HEK293 (cell line): Measurements from ENCODE around the gene TRIM23.

Experiments
- EGR2 ChIP-seq: fragments of 450-650 bp; formaldehyde crosslinking; IDR thresholded peaks from 2 replicates; pipeline ENCODE4 v1.5.1; 2016; ENCODE audit warnings: low read depth, missing biosample characterization, missing genetic modification characterization
- FEZF1 ChIP-seq: fragments of 450-650 bp; formaldehyde crosslinking; IDR thresholded peaks from 2 replicates; pipeline ENCODE4 v1.5.1; 2016; ENCODE audit warnings: missing biosample characterization, missing genetic modification characterization
- HOXD13 ChIP-seq: sonication (generic); formaldehyde crosslinking; IDR thresholded peaks from 2 replicates; pipeline ENCODE4 v1.8.0; 2022; ENCODE audit warnings: missing genetic modification reagents, borderline replicate concordance
- IKZF3 ChIP-seq: fragments of 450-650 bp; IDR thresholded peaks from 2 replicates; pipeline ENCODE4 v1.5.0; 2018; ENCODE audit warnings: missing biosample characterization, mild to moderate bottlenecking, missing genetic modification characterization, moderate library complexity
- KLF8 ChIP-seq: fragments of 450-650 bp; formaldehyde crosslinking; IDR thresholded peaks from 2 replicates; pipeline ENCODE4 v1.5.1; 2016; ENCODE audit warnings: missing biosample characterization, missing genetic modification characterization
- PRDM4 ChIP-seq: fragments of 450-650 bp; formaldehyde crosslinking; IDR thresholded peaks from 2 replicates; pipeline ENCODE4 v1.5.1; 2017; ENCODE audit warnings: missing biosample characterization, missing genetic modification characterization
- SP3 ChIP-seq: fragments of 450-650 bp; formaldehyde crosslinking; IDR thresholded peaks from 2 replicates; pipeline ENCODE4 v1.5.1; 2016; ENCODE audit warnings: missing biosample characterization, missing genetic modification characterization
- ZBTB49 ChIP-seq: fragments of 450-650 bp; formaldehyde crosslinking; IDR thresholded peaks from 2 replicates; pipeline ENCODE4 v1.5.1; 2016; ENCODE audit warnings: missing biosample characterization, missing genetic modification characterization, low read depth
- ZFHX2 ChIP-seq: fragments of 450-650 bp; formaldehyde crosslinking; conservative IDR thresholded peaks from 2 replicates; pipeline ENCODE4 v1.5.1; 2016; ENCODE audit warnings: missing biosample characterization, missing genetic modification characterization
- ZFP3 ChIP-seq: fragments of 450-650 bp; formaldehyde crosslinking; IDR thresholded peaks from 2 replicates; pipeline ENCODE4 v1.5.1; 2016; ENCODE audit warnings: low read depth, missing biosample characterization, missing genetic modification characterization
- ZNF175 ChIP-seq: fragments of 450-650 bp; formaldehyde crosslinking; IDR thresholded peaks from 2 replicates; pipeline ENCODE4 v1.5.1; 2016; ENCODE audit warnings: missing biosample characterization, missing genetic modification characterization
- ZNF341 ChIP-seq: fragments of 450-650 bp; formaldehyde crosslinking; IDR thresholded peaks from 2 replicates; pipeline ENCODE4; 2016; ENCODE audit warnings: low read depth, missing biosample characterization, missing genetic modification characterization
- ZNF350 ChIP-seq: fragments of 450-650 bp; formaldehyde crosslinking; IDR thresholded peaks from 2 replicates; pipeline ENCODE4 v1.5.0; 2017; ENCODE audit warnings: missing biosample characterization, mild to moderate bottlenecking, missing genetic modification characterization
- ZNF354C ChIP-seq: fragments of 450-650 bp; formaldehyde crosslinking; IDR thresholded peaks from 2 replicates; pipeline ENCODE4 v1.5.1; 2016; ENCODE audit warnings: missing biosample characterization, missing genetic modification characterization, low read depth, borderline replicate concordance
- ZNF571 ChIP-seq: fragments of 450-650 bp; formaldehyde crosslinking; IDR thresholded peaks from 2 replicates; pipeline ENCODE4 v1.5.0; 2017; ENCODE audit warnings: missing biosample characterization, missing genetic modification characterization
- ZNF623 ChIP-seq: fragments of 450-650 bp; formaldehyde crosslinking; IDR thresholded peaks from 2 replicates; pipeline ENCODE4 v1.5.1; 2016; ENCODE audit warnings: missing biosample characterization, missing genetic modification characterization
- ZNF654 ChIP-seq: fragments of 450-650 bp; formaldehyde crosslinking; IDR thresholded peaks from 2 replicates; pipeline ENCODE4 v1.5.1; 2016; ENCODE audit warnings: low read depth, missing biosample characterization, missing genetic modification characterization
- ZNF660 ChIP-seq: fragments of 450-650 bp; IDR thresholded peaks from 2 replicates; pipeline ENCODE4 v1.5.1; 2018; ENCODE audit warnings: missing biosample characterization, mild to moderate bottlenecking, missing genetic modification characterization
- ZNF677 ChIP-seq: fragments of 450-650 bp; IDR thresholded peaks from 2 replicates; pipeline ENCODE4 v1.5.0; 2018; ENCODE audit warnings: missing biosample characterization, mild to moderate bottlenecking, missing genetic modification characterization, moderate library complexity
- ZNF707 ChIP-seq: fragments of 450-650 bp; formaldehyde crosslinking; IDR thresholded peaks from 2 replicates; pipeline ENCODE4 v1.5.1; 2016; ENCODE audit warnings: missing biosample characterization, missing genetic modification characterization
- ZNF768 ChIP-seq: fragments of 450-650 bp; formaldehyde crosslinking; IDR thresholded peaks from 2 replicates; pipeline ENCODE4 v1.5.1; 2018; ENCODE audit warnings: missing biosample characterization, mild to moderate bottlenecking, missing genetic modification characterization
- ZNF792 ChIP-seq: fragments of 450-650 bp; formaldehyde crosslinking; IDR thresholded peaks from 2 replicates; pipeline ENCODE4 v1.5.1; 2016; ENCODE audit warnings: missing biosample characterization, missing genetic modification characterization
- ZNF837 ChIP-seq: fragments of 450-650 bp; formaldehyde crosslinking; IDR thresholded peaks from 2 replicates; pipeline ENCODE4 v1.5.1; 2016; ENCODE audit warnings: missing biosample characterization, missing genetic modification characterization
- TF ChIP-seq, protein P1 (sequence below): fragments of 450-650 bp; formaldehyde crosslinking; IDR thresholded peaks from 2 replicates; pipeline ENCODE4 v1.5.1; 2016; ENCODE audit warnings: missing biosample characterization, missing genetic modification characterization

The TRIM23 gene

DNA sequence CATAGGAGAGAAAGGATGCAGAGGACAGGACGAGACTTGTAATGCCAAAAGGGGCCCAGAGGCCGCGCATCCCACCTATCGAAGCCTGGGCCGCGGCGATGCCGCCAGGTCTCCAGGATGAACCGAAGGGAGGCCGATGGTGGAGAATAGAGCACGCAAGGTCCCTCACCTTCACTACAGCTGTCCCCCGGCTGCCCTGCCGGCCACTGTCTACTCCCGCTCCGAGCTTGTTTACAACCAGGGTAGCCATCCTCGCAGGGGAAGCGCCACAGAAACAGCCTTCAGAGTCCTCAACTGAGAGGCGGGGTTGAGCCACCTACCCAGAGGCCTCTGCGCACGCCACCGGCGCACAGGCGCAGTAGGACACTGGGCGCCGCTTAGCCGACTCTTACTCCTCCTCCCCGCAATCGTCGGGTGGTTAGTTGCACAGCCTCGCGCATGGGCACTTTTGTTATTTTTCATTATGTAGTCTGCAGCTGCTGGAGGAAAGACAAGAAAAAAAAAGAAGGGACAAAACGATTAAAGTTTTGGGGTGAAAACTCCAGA, at the start of gene TRIM23 (continued):
- TF ChIP-seq FEZF1 (tag by site-specific recombination) (no peak), ZNF837 (tag by site-specific recombination) (no peak), ZNF354C (tag by site-specific recombination) (no peak), KLF8 (no peak; the same call in 1 of the 2 replicates), ZFHX2 (no peak; the same call in 1 of the 2 replicates), ZNF350 (tag by site-specific recombination) (no peak), ZNF660 (tag by site-specific recombination) (no peak), ZNF677 (tag by site-specific recombination) (no peak), PRDM4 (0 out of 2 replicates have a peak, but pooled peaks have one; percentile 21), EGR2 (tag by site-specific recombination) (no peak), ZNF571 (tag by site-specific recombination) (no peak), ZNF654 (tag by site-specific recombination) (no peak), ZNF707 (tag by site-specific recombination) (no peak), ZBTB49 (tag by site-specific recombination) (no peak), ZNF768 (tag by site-specific recombination) (no peak), SP3 (tag by site-specific recombination) (peak; percentile 58; the same call in 1 of the 2 replicates), ZNF792 (tag by site-specific recombination) (no peak), ZFP3 (tag by site-specific recombination) (0 out of 2 replicates have a peak, but pooled peaks have one; percentile 42), ZNF623 (tag by site-specific recombination) (no peak; the same call in 1 of the 2 replicates), IKZF3 (no peak), HOXD13 (CRISPR knock-in tag) (no peak), ZNF341 (tag by site-specific recombination) (peak; percentile 100), ZNF175 (tag by site-specific recombination) (no peak)
- TF ChIP-seq, protein P1, sequence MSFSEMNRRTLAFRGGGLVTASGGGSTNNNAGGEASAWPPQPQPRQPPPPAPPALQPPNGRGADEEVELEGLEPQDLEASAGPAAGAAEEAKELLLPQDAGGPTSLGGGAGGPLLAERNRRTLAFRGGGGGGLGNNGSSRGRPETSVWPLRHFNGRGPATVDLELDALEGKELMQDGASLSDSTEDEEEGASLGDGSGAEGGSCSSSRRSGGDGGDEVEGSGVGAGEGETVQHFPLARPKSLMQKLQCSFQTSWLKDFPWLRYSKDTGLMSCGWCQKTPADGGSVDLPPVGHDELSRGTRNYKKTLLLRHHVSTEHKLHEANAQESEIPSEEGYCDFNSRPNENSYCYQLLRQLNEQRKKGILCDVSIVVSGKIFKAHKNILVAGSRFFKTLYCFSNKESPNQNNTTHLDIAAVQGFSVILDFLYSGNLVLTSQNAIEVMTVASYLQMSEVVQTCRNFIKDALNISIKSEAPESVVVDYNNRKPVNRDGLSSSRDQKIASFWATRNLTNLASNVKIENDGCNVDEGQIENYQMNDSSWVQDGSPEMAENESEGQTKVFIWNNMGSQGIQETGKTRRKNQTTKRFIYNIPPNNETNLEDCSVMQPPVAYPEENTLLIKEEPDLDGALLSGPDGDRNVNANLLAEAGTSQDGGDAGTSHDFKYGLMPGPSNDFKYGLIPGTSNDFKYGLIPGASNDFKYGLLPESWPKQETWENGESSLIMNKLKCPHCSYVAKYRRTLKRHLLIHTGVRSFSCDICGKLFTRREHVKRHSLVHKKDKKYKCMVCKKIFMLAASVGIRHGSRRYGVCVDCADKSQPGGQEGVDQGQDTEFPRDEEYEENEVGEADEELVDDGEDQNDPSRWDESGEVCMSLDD (tag by site-specific recombination), result no peak
